Ishikawa (cell line): Measurements from ENCODE around the gene DROSHA.

ENCODE experiments used
- NFIC ChIP-seq: IDR thresholded peaks from 2 replicates; pipeline ENCODE4 v1.6.1; 2012
- REST ChIP-seq: IDR thresholded peaks from 2 replicates; pipeline ENCODE4 v1.6.1; 2012; ENCODE audit warnings: low read depth, mild to moderate bottlenecking
- TCF12 ChIP-seq: IDR thresholded peaks from 2 replicates; pipeline ENCODE4 v1.6.1; 2012; ENCODE audit warnings: low read depth
- YY1 ChIP-seq: IDR thresholded peaks from 2 replicates; pipeline ENCODE4 v1.6.1; 2012; ENCODE audit warnings: low read depth
- ZBTB7A ChIP-seq: IDR thresholded peaks from 2 replicates; pipeline ENCODE4 v1.6.1; 2012; ENCODE audit warnings: low read depth

GRCh38 chr5:31534527-31535046 is 2.7 kb upstream of the DROSHA start:
- TF ChIP-seq NFIC = no peak
- no peak for TF ChIP-seq REST
- TF ChIP-seq YY1 = no peak
- no peak for TF ChIP-seq ZBTB7A
- no peak for TF ChIP-seq TCF12
